Omental fat pad (tissue), 4 donors: ENCODE data around the gene KLHL30. TPM values are rescaled to one million over a fixed set of nuclear protein-coding genes. Genes with fewer than 3 reads are reported as not detected.
A peak's percentile ranks its signal among the peaks of the same experiment; 100 is the strongest.

ENCODE experiments used
- ATAC-seq: fragments of 150-250 bp; one replicate; pipeline ENCODE4 v1.9.1; 2016; ENCODE audit warnings: mild to moderate bottlenecking, moderate library complexity; ENCODE audit not compliant: low FRiP score
- DNase-seq: peaks from one replicate; pipeline ENCODE4 v3.0.0-alpha.2; 2019; ENCODE audit warnings: low spot score
- total RNA-seq, 4 donors: library from RNA; depleted of rRNA; stranded (reverse); fragments of >200 nt; gene quantifications; one replicate each; pipeline ENCODE4 v1.1.0, GENCODE V29; 2016
- TF ChIP-seq, protein P1 (sequence below), 3 donors: fragments of 450-650 bp; IDR thresholded peaks; one replicate each; pipeline ENCODE4 v1.5.1; 2016 to 2017; ENCODE audit warnings: antibody characterized with exemption in 3 of 3, mild to moderate bottlenecking in 3 of 3, moderate library complexity in 2 of 3

The KLHL30 gene
- total RNA-seq, 4 donors from 2014 or later = 0.28 to 1.6 (median 0.57) TPM

DNA sequence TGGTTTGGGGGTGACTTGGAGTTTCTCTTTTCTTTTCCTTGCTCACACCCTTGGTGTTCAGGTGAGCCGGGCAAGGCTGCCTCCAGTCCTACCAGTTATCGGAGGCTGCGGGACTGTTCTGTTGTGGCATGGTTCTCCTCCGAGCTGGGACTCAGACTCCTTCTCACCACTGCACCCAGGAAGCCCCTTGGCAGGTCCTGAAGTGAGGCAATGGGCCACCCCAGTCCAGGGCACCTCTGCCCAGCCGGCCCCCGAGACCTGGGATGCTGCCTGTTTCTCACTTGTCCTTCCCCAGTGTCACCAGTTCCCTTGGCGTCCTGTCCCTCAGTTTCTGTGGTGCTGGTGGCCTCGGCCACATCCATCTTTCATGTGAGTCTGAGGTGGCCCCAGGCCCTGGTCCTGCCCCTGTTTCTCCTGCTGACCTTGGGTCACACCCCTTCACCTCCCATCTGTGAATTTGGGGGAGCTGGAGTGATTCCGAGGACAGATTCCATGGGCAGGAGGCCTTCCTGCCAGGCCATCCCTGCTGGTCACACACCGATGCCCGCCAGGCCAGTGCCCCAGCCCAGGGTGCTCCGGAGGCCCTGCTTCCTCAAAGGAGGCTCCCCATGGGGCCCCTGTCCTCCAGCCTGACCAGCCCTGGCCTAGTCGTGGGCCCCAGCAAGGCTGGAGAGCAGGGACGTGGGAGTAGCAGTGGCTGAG lies 6.6 kb upstream of the KLHL30 start:
- TF ChIP-seq, protein P1, sequence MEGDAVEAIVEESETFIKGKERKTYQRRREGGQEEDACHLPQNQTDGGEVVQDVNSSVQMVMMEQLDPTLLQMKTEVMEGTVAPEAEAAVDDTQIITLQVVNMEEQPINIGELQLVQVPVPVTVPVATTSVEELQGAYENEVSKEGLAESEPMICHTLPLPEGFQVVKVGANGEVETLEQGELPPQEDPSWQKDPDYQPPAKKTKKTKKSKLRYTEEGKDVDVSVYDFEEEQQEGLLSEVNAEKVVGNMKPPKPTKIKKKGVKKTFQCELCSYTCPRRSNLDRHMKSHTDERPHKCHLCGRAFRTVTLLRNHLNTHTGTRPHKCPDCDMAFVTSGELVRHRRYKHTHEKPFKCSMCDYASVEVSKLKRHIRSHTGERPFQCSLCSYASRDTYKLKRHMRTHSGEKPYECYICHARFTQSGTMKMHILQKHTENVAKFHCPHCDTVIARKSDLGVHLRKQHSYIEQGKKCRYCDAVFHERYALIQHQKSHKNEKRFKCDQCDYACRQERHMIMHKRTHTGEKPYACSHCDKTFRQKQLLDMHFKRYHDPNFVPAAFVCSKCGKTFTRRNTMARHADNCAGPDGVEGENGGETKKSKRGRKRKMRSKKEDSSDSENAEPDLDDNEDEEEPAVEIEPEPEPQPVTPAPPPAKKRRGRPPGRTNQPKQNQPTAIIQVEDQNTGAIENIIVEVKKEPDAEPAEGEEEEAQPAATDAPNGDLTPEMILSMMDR (IDR thresholded peaks at IDR 0.05) = no peak
- ATAC-seq (no peak), DNase-seq (no peak)

DNA sequence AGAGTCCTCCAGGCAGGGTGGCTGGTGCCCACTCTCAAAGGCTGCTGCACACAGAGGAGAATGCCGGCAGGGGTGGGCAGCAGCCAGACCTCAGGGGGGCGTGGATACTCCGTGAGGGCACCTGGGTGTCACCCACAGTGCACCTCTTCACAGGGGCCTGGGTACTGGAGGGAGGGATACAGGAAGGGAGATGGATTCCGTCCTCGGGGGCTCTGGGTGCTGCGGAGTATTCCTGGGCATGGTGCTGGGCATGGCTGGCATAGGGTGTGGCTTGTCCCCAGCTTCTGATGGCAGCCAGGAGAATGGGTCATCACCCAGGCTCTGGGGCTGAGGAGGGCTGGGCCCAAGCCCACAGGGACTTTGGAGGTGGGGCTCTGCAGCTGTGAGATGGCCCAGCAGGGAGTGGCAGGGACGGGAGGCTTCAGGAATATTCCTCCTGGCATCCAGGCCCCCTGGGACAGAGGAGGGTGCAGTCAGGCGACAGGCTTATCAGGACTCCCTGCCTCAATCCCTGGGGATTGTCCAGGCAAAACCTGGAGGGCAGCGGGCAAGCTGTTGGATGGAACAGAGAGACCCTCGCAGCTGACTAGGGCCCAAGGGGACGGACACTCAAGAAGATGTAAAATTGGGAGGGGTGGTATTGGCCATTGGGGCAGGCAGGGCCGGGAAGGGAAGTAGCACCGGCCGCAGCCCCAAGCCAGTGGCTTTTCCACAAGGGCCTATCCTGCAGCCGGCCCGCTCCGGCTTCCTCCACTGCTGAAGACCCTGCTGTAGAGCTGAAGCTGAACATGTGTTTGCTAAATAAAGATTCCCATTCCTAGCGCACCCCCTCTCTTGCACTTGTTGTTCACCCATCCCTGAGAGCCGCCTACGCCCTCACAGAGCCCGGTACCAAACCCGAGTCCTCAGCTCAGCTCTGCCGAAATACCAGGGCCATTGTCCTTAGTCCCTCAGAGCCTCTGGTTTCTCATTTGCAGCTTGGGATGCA lies 5.7 kb upstream of the KLHL30 start:
- DNase-seq = no peak
- TF ChIP-seq, protein P1 (IDR thresholded peaks at IDR 0.05) = no peak
- no peak for ATAC-seq

DNA sequence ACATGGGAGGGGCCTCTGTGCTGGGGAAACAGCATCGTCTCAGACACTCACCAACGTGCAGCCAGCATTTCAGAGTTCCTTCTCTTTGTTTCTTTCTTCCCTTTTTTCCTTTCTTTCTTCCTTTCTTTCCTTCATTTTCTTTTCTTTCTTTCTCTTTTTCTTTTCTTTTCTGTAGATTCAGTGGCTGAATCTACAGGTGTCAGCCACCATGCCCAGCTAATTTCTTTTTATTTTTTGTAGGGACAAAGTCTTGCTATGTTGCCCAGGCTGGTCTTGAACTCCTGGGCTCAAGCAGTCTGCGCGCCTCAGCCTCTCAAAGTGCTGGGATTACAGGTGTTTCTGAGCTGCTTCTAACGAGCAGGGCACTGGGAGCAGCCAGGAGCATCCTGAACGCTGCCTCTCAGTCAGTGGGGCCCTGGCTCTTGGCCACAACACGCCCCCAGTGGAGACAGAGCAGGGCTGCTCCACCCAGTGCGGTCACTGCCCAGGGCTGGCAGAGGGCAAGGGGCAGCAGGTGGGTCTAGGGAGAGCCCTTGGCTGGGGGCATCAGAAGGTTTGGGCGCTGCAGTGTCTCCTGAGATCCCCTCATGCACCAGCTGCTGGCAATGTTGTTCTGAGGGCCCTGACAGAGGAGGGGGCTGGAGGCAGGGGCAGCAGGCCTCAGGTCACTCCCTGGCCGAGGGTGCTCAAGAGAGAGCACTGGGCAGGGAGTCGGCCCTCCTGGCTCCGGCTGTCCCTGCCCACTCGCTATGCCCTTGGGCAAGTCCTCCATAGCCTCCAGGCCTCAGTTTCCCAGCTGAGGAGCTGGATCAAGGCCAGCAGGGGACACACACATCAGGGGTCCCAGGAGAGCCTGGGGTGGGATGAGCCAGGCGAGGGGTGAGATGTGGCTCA lies 4.7 kb upstream of the KLHL30 start:
- DNase-seq (no peak), ATAC-seq (no peak)
- TF ChIP-seq, protein P1 (IDR thresholded peaks at IDR 0.05) = no peak

DNA sequence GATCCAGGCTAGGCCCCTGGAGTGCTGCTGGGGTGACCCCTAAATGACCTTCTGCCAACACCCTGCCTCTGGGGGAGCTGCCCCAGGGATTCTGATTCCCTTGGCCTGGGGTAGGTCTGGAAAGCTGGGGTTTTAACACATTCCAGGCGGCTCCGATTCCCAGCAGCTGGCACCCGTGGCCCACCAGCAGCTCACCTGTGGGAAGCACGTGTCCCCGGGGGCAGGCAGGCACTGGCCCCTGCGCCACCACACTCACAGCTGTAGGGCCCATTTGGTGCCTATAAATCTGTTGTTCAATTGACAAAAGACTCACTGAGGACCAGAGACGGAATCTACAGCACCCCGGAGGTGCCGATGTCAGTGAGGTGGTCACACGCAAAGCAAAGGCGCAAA lies 4.1 kb upstream of the KLHL30 start:
- TF ChIP-seq, protein P1 (IDR thresholded peaks at IDR 0.05) = no peak
- ATAC-seq (no peak), DNase-seq (no peak)

DNA sequence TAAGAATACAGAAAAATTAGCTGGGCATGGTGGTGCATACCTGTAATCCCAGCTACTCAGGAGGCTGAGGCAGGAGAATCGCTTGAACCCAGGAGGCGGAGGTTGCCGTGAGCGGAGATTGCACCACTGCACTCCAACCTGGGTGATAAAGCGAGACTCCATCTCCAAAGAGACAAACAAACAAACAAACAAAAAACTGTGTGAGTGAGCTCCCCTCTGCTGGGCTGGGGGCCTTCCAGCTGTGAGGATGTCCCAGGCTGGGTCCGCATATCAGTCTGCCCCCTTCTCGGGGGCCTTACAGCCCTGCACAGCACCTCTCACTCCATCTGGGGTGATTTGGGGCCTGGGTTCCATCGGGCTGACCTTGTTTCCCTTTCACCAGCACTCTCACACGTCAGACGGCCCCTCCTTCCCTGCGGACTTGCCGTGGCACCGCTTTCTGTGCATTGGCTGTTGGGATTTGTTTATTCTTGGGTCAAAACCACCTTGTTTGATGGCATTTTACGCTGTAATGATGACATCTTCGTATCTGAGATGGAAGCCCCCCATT lies 2.8 kb upstream of the KLHL30 start:
- DNase-seq = no peak
- TF ChIP-seq, protein P1 (IDR thresholded peaks at IDR 0.05) = no peak
- no peak for ATAC-seq

DNA sequence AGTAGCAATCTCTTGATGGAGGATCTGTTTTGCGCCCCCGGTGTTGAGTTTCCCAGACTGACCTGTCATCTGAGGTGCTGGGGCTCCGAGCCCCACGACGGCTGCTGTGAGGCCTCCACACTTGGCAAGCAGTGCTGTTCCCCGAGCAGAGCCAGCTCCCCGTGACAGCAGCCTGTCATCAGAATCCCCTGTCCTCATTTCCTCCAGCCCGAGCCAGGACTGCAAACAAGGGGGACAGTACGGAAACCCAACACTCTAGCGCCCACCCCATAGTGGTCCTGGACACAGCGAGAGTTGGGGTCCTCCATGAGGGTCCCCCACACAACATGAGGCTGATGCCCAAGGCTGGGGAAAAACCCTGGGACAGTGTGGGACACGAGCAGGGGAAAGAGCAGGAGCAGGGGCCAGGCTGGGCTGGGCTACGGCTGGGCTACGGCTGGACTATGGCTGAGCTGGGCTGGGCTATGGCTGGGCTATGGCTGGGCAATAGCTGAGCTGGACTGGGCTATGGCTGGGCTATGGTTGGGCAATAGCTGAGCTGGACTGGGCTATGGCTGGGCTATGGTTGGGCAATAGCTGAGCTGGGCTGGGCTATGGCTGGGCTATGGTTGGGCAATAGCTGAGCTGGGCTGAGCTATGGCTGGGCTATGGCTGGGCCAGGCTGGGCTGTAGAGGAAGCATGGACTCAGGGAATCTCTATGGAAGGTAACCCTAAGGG lies 1.5 kb upstream of the KLHL30 start:
- ATAC-seq (peak; percentile 17), DNase-seq (no peak)
- TF ChIP-seq, protein P1 (IDR thresholded peaks at IDR 0.05) = no peak
